GM19035 (cell line): Measurements from ENCODE around the gene PLEKHA1.

Experiments used
- ATAC-seq: cut with Tn5 transposase; IDR thresholded peaks from one replicate; pipeline ENCODE4 v1.9.1; 2021; ENCODE audit not compliant: unreplicated experiment

Gene PLEKHA1

DNA sequence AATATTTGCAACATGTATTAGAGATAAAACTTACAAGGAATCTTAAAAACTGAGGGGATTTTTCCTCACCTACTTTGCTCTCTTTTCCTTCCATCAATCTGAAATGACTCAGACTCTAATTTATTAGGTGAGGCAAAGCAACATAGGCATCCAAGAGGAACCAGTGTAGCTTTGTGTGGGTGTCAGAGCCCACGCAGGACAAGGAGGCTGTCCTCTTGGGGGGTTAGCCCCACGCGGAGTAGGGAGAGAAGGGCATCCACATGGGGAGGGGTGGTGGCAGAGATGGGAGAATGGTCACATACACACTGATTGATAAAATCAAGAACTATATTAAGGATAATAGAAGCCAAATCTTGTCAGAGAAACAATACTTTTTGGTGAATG is 46.1 kb downstream of the PLEKHA1 start:
- no peak for ATAC-seq

GRCh38 chr10:122421054-122421625 is 46.6 kb downstream of the PLEKHA1 start:
- no peak for ATAC-seq

DNA sequence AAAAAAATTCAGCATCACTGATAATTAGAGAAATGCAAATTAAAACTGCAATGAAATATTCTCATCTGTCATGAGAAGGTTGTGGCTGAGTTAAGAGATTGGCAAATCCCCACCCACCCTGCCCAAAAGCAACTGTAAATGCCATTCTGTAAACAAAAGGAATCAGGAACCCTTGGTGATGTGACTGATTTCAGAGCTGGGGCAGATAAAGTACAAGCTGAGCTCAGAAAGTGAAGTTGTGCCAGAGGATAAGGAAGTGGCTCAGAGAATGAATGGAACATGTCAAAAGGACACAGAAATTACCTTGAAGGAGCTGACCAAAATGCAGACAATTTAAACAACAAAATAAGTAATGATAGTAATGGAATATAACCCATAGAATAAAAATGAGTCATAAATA is 47.2 kb downstream of the PLEKHA1 start:
- ATAC-seq: no peak

- ATAC-seq: no peak
Observed at GRCh38 chr10:122422266-122422989, 47.9 kb downstream of the PLEKHA1 start.

DNA sequence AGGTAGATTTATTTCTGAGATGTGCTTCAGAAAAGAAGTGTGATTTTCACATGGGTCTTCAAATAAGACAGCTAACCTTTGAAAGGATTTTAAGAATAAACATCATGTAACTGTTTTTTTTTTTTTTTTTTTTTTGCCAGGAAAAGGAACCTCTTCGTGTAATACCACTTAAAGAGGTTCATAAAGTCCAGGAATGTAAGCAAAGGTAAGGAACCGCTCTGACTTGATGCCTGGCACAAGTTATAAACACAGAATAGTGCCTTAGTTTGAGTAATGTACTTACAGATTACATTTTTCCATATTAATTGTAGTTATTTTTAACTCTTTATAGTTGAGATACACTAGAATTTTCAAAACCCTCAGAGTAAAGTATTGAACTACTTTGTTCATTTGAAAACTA is 49.6 kb downstream of the PLEKHA1 start:
- no peak for ATAC-seq

GRCh38 chr10:122426829-122427228 is 52.3 kb downstream of the PLEKHA1 start:
- no peak for ATAC-seq

- ATAC-seq: no peak
Observed at GRCh38 chr10:122427280-122427679, 52.8 kb downstream of the PLEKHA1 start.

- no peak for ATAC-seq
Observed at GRCh38 chr10:122435212-122435827, 60.8 kb downstream of the PLEKHA1 start.

DNA sequence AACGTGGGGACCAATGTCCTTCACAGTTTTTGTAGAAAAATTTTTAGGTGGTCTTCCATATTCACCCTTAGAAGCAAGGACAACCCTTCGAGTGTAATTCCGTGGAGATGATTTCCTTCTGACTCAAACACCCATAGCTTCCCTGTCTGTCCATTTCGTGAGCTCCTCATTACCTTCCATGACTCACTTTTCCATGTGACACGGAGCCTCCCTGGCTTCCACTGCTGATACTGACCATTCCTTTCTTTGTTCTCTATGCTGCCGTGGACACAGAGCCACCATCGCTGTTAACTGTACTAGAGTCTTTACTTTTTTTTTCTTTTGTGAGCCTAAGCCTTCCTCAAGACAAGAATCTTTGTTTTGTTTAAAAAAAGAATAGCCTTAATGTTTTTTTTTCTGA is 67.5 kb downstream of the PLEKHA1 start:
- no peak for ATAC-seq

- ATAC-seq: no peak
Observed at GRCh38 chr10:122445469-122445868, 71.0 kb downstream of the PLEKHA1 start.

DNA sequence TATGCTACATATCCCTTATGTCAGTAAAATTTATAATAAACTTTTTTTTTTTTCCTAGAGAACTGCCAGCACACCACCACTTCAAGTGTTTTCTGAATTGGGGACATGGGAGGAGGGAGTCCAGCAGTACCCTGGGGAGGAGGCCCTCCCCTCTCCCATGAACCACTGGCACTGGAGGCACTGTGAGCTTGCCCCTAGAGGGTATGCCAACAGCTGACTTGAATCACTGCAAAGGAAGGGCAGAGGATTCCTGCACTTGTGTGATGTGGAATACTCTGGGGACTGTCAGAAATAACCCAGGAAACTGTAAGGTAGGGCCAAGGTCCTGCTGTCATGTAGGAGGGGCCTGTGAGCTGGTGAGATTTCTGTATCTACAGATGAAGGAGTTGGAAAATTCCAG is 71.4 kb downstream of the PLEKHA1 start:
- ATAC-seq: no peak

DNA sequence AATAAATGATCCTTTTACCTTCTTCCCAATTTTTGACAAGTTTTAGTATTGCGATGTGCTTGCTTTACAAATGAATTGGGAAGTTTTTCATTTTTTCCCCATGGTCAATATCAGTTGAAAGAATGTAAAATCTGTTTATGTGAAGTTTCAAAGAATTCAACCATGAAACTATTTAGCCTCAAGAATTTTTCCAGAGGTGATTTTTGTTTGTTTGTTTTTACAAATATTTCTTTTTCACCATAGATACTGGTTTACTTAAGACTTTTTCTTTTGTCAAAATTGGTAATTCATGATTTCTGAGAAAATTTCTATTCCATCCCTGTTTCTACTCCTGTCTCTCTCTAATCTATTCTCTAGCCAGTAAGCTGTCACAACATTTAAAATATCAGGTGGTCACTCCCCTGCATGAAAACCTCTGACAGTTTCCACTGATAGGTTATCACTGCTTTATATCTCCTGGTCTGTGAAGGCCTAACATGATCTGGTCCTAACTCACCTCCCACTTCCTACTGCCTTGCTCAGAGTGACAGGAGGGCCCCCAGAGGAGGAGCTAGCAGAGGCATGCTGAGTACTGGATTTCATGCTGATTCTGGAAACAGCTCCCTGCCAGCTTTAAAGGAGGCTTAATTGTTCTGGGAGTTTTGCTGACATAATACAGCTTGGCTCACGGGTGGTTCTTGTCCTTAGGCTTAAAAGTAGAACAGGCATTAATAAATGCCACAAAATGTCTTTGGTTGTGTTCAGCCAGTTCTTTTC is 72.3 kb downstream of the PLEKHA1 start:
- no peak for ATAC-seq

GRCh38 chr10:122448600-122448999 is 74.1 kb downstream of the PLEKHA1 start:
- no peak for ATAC-seq

DNA sequence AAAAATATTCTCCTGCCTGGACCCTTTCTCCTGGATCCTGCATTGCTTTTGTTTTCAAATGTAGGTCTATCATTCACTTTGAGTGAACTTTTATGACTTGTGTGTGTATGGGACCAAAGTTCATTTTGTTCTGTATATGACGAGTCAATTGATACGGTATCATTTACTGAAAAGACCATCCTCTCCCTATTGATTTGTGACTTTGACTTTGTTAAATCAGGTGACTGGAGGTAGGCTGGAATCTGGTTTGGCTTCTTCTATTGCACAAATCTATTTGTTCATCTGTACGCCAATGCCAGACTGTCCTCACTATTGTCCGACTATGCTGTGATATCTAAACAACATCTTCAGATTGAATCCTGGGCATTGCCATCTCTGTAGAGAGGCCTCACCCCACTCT is 74.6 kb downstream of the PLEKHA1 start:
- ATAC-seq: no peak

GRCh38 chr10:122450353-122450990 is 76.0 kb downstream of the PLEKHA1 start:
- ATAC-seq: no peak

GRCh38 chr10:122454071-122454470 is 79.6 kb downstream of the PLEKHA1 start:
- no peak for ATAC-seq

DNA sequence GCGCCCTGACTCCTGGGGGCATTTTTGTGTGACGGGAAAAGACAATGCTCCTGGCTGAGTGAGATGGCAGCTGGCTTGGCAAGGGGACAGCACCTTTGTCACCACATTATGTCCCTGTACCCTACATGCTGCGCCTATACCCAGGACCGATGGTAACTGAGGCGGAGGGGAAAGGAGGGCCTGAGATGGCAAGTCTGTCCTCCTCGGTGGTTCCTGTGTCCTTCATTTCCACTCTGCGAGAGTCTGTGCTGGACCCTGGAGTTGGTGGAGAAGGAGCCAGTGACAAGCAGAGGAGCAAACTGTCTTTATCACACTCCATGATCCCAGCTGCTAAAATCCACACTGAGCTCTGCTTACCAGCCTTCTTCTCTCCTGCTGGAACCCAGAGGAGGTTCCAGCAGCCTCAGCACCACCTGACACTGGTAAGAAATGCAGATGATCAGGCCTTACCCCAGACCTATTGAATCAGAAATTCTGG is 80.1 kb downstream of the PLEKHA1 start, which contains the start of gene ARMS2:
Gene ARMS2 (plus strand): TSS at position 51 of the 478 bp plus-strand sequence. CDS start 75 bp downstream, at position 126.
- ATAC-seq: no peak

- no peak for ATAC-seq
Observed at GRCh38 chr10:122455376-122456079, 81.0 kb downstream of the PLEKHA1 start.

- no peak for ATAC-seq
Observed at GRCh38 chr10:122457934-122458333, 83.4 kb downstream of the PLEKHA1 start.

- ATAC-seq: no peak
Observed at GRCh38 chr10:122458693-122459092, 84.2 kb downstream of the PLEKHA1 start.
